GM12878 (cell line): Measurements from ENCODE around the gene PELI2. TPM values are rescaled to one million over a fixed set of nuclear protein-coding genes. Genes with fewer than 3 reads are reported as not detected.

Experiments
- ATAC-seq: fragments of 200-7000 bp; cut with Tn5 transposase; 3 replicates; pipeline ENCODE4 v1.9.1; 2020; ENCODE audit warnings: mild to moderate bottlenecking, moderate library complexity
- BruUV-seq: library from RNA; stranded (reverse); fragments of 400-500 nt; replicated peaks from 2 replicates; lab custom pipeline; 2021; lab: Mats Ljungman, UMichigan
- CTCF ChIA-PET: fragments of 300-600 bp; sonication (Branson Sonifier 250); formaldehyde crosslinking; extraction: SDS; loops from one replicate; lab custom pipeline; 2021; ENCODE audit warnings: inconsistent platforms; lab: Yijun Ruan, JAX
- POLR2A ChIA-PET: fragments of 350-600 bp; formaldehyde crosslinking; extraction: SDS; loops from one replicate; lab custom pipeline; 2021; ENCODE audit warnings: inconsistent platforms; lab: Charles Lee
- RAD21 ChIA-PET: fragments of 300-600 bp; sonication (Branson Sonifier 250); formaldehyde crosslinking; loops from one replicate; lab custom pipeline; 2023; ENCODE audit warnings: antibody characterized with exemption; ENCODE audit not compliant: unreplicated experiment; lab: Charles Lee
- SMC1A ChIA-PET: fragments of 300-600 bp; sonication (Branson Sonifier 250); formaldehyde crosslinking; loops from one replicate; lab custom pipeline; 2023; ENCODE audit not compliant: unreplicated experiment, uncharacterized antibody; lab: Charles Lee
- DNase-seq: peaks from one replicate; pipeline ENCODE4 v3.0.0-alpha.2; 2011; ENCODE audit warnings: low read depth, low spot score
- FAIRE-seq: peaks from 3 replicates; lab custom pipeline; 2011; peaks lifted over from hg19 to GRCh38; lab: Jason Lieb, UNC
- H2AFZ ChIP-seq: 2 replicates; pipeline ENCODE4 v1.6.0; 2011; ENCODE audit warnings: low read depth, low read length, control low read depth; ENCODE audit not compliant: control insufficient read depth
- H3K27ac ChIP-seq: 2 replicates; pipeline ENCODE4 v1.5.1; 2011; ENCODE audit warnings: control low read depth; ENCODE audit not compliant: control insufficient read depth, insufficient read depth
- H3K27me3 ChIP-seq, 2 experiments: replicated peaks in 1 of 2; 2 replicates each; pipeline versions ENCODE4 v1.6.0 to v1.6.1; 2011; ENCODE audit warnings: low read length in 1 of 2; ENCODE audit not compliant: control insufficient read depth in 2 of 2, insufficient read depth in 2 of 2
- H3K36me3 ChIP-seq, 2 experiments: 2 replicates each; pipeline ENCODE4 v1.5.1; 2011; ENCODE audit warnings: low read length in 1 of 2; ENCODE audit not compliant: control insufficient read depth in 2 of 2, insufficient read depth in 2 of 2
- H3K4me1 ChIP-seq: 2 replicates; pipeline ENCODE4 v1.6.1; 2011; ENCODE audit warnings: mild to moderate bottlenecking, low read length, moderate library complexity, mixed read lengths; ENCODE audit not compliant: control insufficient read depth, insufficient read depth
- H3K4me2 ChIP-seq: 2 replicates; pipeline ENCODE4 v1.6.0; 2011; ENCODE audit warnings: control low read depth; ENCODE audit not compliant: control insufficient read depth, insufficient read depth
- H3K4me3 ChIP-seq: fragments of 200-600 bp; sonication (generic); 2 replicates; pipeline ENCODE4 v1.5.1; 2016
- H3K79me2 ChIP-seq: 2 replicates; pipeline ENCODE4 v1.6.0; 2011; ENCODE audit warnings: low read length; ENCODE audit not compliant: control insufficient read depth, insufficient read depth
- H3K9ac ChIP-seq: 2 replicates; pipeline ENCODE4 v1.8.0; 2011; ENCODE audit warnings: low read length, control low read depth, mixed read lengths; ENCODE audit not compliant: control insufficient read depth, insufficient read depth
- H3K9me3 ChIP-seq: replicated peaks from 3 replicates; pipeline ENCODE4 v1.5.1; 2011; ENCODE audit warnings: mild to moderate bottlenecking, low read length; ENCODE audit not compliant: control insufficient read depth, insufficient read depth
- H4K20me1 ChIP-seq: 2 replicates; pipeline ENCODE4 v1.6.0; 2011; ENCODE audit not compliant: control insufficient read depth, insufficient read depth
- JUNB ChIP-seq: IDR thresholded peaks from 2 replicates; pipeline ENCODE4 v1.6.1; 2016; ENCODE audit warnings: antibody characterized with exemption, mild to moderate bottlenecking
- JUND ChIP-seq: IDR thresholded peaks from 2 replicates; pipeline ENCODE4 v1.6.1; 2012; ENCODE audit warnings: low read depth, mild to moderate bottlenecking, low read length, improper control_type of control experiment, moderate library complexity
- RB1 ChIP-seq: fragments of 450-650 bp; formaldehyde crosslinking; IDR thresholded peaks from 2 replicates; pipeline ENCODE4 v1.6.1; 2017; ENCODE audit warnings: mild to moderate bottlenecking, borderline replicate concordance
- SIX5 ChIP-seq: IDR thresholded peaks from 2 replicates; pipeline ENCODE4 v1.6.1; 2011; ENCODE audit warnings: mild to moderate bottlenecking, low read depth, low read length, moderate library complexity; ENCODE audit not compliant: severe bottlenecking
- SMC3 ChIP-seq: IDR thresholded peaks from 2 replicates; pipeline ENCODE4 v1.6.1; 2011; ENCODE audit warnings: low read length, improper control_type of control experiment, borderline replicate concordance
- SRF ChIP-seq, 2 experiments: IDR thresholded peaks; 2 replicates each; pipeline ENCODE4 v1.6.1; 2011; ENCODE audit warnings: low read depth in 2 of 2, low read length in 2 of 2, mild to moderate bottlenecking in 1 of 2, moderate library complexity in 1 of 2
- ZBTB4 ChIP-seq: fragments of 450-650 bp; formaldehyde crosslinking; IDR thresholded peaks from 2 replicates; pipeline ENCODE4 v1.4.0; 2022; ENCODE audit warnings: mild to moderate bottlenecking, moderate library complexity
- ZNF24 ChIP-seq: fragments of 450-650 bp; IDR thresholded peaks from 2 replicates; pipeline ENCODE4 v1.6.1; 2017; ENCODE audit warnings: antibody characterized with exemption, mild to moderate bottlenecking
- WGBS: methylation state at CpG from one replicate; pipeline ENCODE4 v1.1.6; 2016; ENCODE audit warnings: low lambda C conversion rate; ENCODE audit not compliant: insufficient replicate concordance, insufficient coverage; ENCODE audit errors: missing lambda C conversion rate; 5-methylcytosine and 5-hydroxymethylcytosine counted together
- in situ Hi-C: fragments of 300-500 bp; cut with MboI; formaldehyde crosslinking; loops from 9 replicates; pipeline ENCODE4 v1.14.3; 2018; ENCODE audit warnings: mixed read lengths
- intact Hi-C: fragments of 100-400 bp; cut with micrococcal nuclease; formaldehyde crosslinking; loops from one replicate; pipeline ENCODE4 v1.14.2; 2022; ENCODE audit not compliant: unreplicated experiment
- polyA plus RNA-seq, 11 experiments: library from polyadenylated mRNA; depleted of rRNA in 4 of 11; unstranded in 6 of 11; stranded (reverse) in 5 of 11; fragments of >200 nt; fragmentation: Nextera tagmentation in 4 of 11; fragmentation: Illumina TruSeq in 1 of 11; extraction: Ambion mirVana in 4 of 11; extraction: Trizol in 1 of 11; gene quantifications; 1 replicate in 1 of 11; 2 replicates in 10 of 11; pipeline versions ENCODE4 v1.2.1 to v1.2.3, GENCODE V29; 2011 to 2016; ENCODE audit warnings: inconsistent platforms in 2 of 11, missing spikeins in 2 of 11, low read depth in 1 of 11
- total RNA-seq, 4 experiments: library from RNA; depleted of rRNA in 3 of 4; stranded (reverse); fragments of >200 nt in 3 of 4; fragmentation: Illumina TruSeq in 1 of 4; extraction: Trizol in 1 of 4; gene quantifications; 2 replicates each; pipeline versions ENCODE4 v1.2.1 to v1.2.3, GENCODE V29; 2013 to 2021
- TF ChIP-seq, protein P1 (sequence below): IDR thresholded peaks from 2 replicates; pipeline ENCODE4 v1.6.1; 2012; ENCODE audit warnings: low read depth, low read length, improper control_type of control experiment

Gene PELI2
- total and polyA plus RNA-seq, 10 of the 15 experiments (the other 5 are each of a cell fraction or from before 2014, with no cell fraction given), result under 0.01 to 0.10 (median 0.01) TPM; not detected in 3

DNA sequence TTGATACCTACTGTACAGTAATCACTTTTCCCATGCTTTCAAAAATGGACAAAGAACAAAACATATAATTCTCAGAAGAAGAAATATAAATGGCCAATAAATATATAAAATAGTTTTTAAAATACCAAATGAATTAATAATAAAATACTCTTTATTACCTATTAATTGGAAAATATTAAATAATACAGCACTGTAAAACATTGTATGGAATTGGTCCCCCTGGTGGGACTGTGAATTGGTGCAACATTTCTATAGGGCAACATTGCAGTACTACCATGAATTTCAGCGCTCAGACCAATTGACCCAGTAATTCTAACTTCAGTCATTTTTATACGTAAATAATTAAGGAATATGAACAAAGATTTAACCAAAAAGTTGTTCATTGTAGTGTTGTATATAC is 162.6 kb downstream of the PELI2 start (continued):
- TF ChIP-seq ZBTB4 (CRISPR knock-in tag) (no peak), ZNF24 (no peak)

- in situ Hi-C loops, result no loop called here
- FAIRE-seq (no peak), DNase-seq (no peak), ATAC-seq (no peak)
- Histone ChIP-seq H3K4me3 (no peak overlapping the region), H2AFZ (no peak overlapping the region), H4K20me1 (no peaks in the 10 kb centered on the region), H3K27ac (no peak overlapping the region), H3K36me3 (no peaks in the 10 kb centered on the region), H3K27me3 (no peaks in the 10 kb centered on the region; a peak in 1 of 4 replicates), H3K4me1 (no peaks in the 10 kb centered on the region), H3K9ac (no peak overlapping the region), H3K4me2 (no peak overlapping the region), H3K79me2 (no peaks in the 10 kb centered on the region), H3K9me3 (no peaks in the 10 kb centered on the region)
- TF ChIP-seq JUNB (no peak), SIX5 (no peak), SRF (IDR thresholded peaks at IDR 0.05; ENCODE audit: low read depth in 2 of 2, low read length in 2 of 2) (no peak), JUND (no peak), SMC3 (no peak), RB1 (no peak)
- TF ChIP-seq, protein P1, sequence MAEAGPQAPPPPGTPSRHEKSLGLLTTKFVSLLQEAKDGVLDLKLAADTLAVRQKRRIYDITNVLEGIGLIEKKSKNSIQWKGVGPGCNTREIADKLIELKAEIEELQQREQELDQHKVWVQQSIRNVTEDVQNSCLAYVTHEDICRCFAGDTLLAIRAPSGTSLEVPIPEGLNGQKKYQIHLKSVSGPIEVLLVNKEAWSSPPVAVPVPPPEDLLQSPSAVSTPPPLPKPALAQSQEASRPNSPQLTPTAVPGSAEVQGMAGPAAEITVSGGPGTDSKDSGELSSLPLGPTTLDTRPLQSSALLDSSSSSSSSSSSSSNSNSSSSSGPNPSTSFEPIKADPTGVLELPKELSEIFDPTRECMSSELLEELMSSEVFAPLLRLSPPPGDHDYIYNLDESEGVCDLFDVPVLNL, result no peak
- CTCF ChIA-PET, result no interaction called here
- no TSS peak for BruUV-seq
- intact Hi-C loops, result no loop called here
- RAD21 ChIA-PET, result no interaction called here
- SMC1A ChIA-PET, result no interaction called here
- WGBS, result 56% methylated on average over 2 of the region's 2 CpGs
- POLR2A ChIA-PET, result no interaction called here
These were observed 164.0 kb downstream of the PELI2 start for GRCh38 chr14:56282179-56282578.
